Caki2 (cell line): Measurements from ENCODE around the gene PA2G4. TPM values are rescaled to one million over a fixed set of nuclear protein-coding genes. Genes with fewer than 3 reads are reported as not detected.

Experiments
- DNase-seq: peaks from one replicate; pipeline ENCODE4 v3.0.0-alpha.2; 2015; ENCODE audit warnings: low read depth
- in situ Hi-C: cut with HindIII; loops from 2 replicates; pipeline ENCODE4 v1.10.0; 2016; ENCODE audit warnings: low sequenced_read_pairs, low pct_unique_long_range_greater_than_20kb, mixed read lengths
- total RNA-seq: library from RNA; depleted of rRNA; stranded (reverse); fragments of >200 nt; shearing (Covaris generic); gene quantifications from 2 replicates; pipeline ENCODE4 v1.2.3, GENCODE V29; 2014; ENCODE audit warnings: low replicate concordance; rRNA removed

The PA2G4 gene
- total RNA-seq, 1 experiment from 2014 or later, result 415 TPM

GRCh38 chr12:56159482-56160192, 55.3 kb downstream of the PA2G4 start:
- in situ Hi-C loops, result no loop called here
- no peak for DNase-seq

GRCh38 chr12:56160193-56160763, 55.9 kb downstream of the PA2G4 start:
- in situ Hi-C loops, result no loop called here
- DNase-seq, result no peak

- in situ Hi-C loops, result no loop called here
- no peak for DNase-seq
Measured at GRCh38 chr12:56160894-56161689, 56.7 kb downstream of the PA2G4 start.

- in situ Hi-C loops, result no loop called here
- no peak for DNase-seq
Measured at GRCh38 chr12:56161690-56162351, 57.5 kb downstream of the PA2G4 start.

GRCh38 chr12:56162468-56163290, 58.3 kb downstream of the PA2G4 start:
- no peak for DNase-seq
- in situ Hi-C loops, result no loop called here

Other genes with a start within 250 kb of the PA2G4 start
- 36.1 and 62.7 TPM in 2 replicates for gene PYM1, start 176.7 kb upstream of the PA2G4 start, total RNA-seq
- gene DGKA, start 173.4 kb upstream of the PA2G4 start, total RNA-seq, result 0.17 and 1.2 TPM in 2 replicates
- gene PMEL, start 138.5 kb upstream of the PA2G4 start, total RNA-seq, result 10.4 and 27.5 TPM in 2 replicates
- 42.6 and 58.5 TPM in 2 replicates for gene CDK2, start 137.7 kb upstream of the PA2G4 start, total RNA-seq
- gene RAB5B, start 130.5 kb upstream of the PA2G4 start, total RNA-seq, result 26.3 and 36.1 TPM in 2 replicates
- gene SUOX, start 107.3 kb upstream of the PA2G4 start, total RNA-seq, result 25.3 and 28.7 TPM in 2 replicates
- 0.34 and 1.9 TPM in 2 replicates for gene IKZF4, start 83.5 kb upstream of the PA2G4 start, total RNA-seq
- gene RPS26, start 62.6 kb upstream of the PA2G4 start, total RNA-seq, result 1,254 and 1,317 TPM in 2 replicates
- 0.75 and 1.8 TPM in 2 replicates for gene ERBB3, start 24.4 kb upstream of the PA2G4 start, total RNA-seq
- gene RPL41, start 12.1 kb downstream of the PA2G4 start, total RNA-seq, result 3,851 and 5,660 TPM in 2 replicates
- gene ZC3H10, start 13.7 kb downstream of the PA2G4 start, total RNA-seq, result 4.2 and 8.4 TPM in 2 replicates
- gene ESYT1, start 23.7 kb downstream of the PA2G4 start, total RNA-seq, result 155 and 163 TPM in 2 replicates
- 216 and 250 TPM in 2 replicates for gene MYL6B, start 48.0 kb downstream of the PA2G4 start, total RNA-seq
- gene MYL6, start 53.8 kb downstream of the PA2G4 start, total RNA-seq, result 3,263 and 3,510 TPM in 2 replicates
- 19.3 and 27.0 TPM in 2 replicates for gene SMARCC2, start 84.9 kb downstream of the PA2G4 start, total RNA-seq
- gene RNF41, start 117.4 kb downstream of the PA2G4 start, total RNA-seq, result 83.0 and 119 TPM in 2 replicates
- gene NABP2, start 119.8 kb downstream of the PA2G4 start, total RNA-seq, result 162 and 187 TPM in 2 replicates
- not detected in 2 replicates for gene SLC39A5, start 125.5 kb downstream of the PA2G4 start, total RNA-seq
- 15.1 and 15.7 TPM in 2 replicates for gene ANKRD52, start 153.8 kb downstream of the PA2G4 start, total RNA-seq
- 21.7 and 25.1 TPM in 2 replicates for gene COQ10A, start 162.4 kb downstream of the PA2G4 start, total RNA-seq
- 73.6 and 84.6 TPM in 2 replicates for gene CS, start 195.8 kb downstream of the PA2G4 start, total RNA-seq
- 244 and 346 TPM in 2 replicates for gene CNPY2, start 211.4 kb downstream of the PA2G4 start, total RNA-seq
- gene PAN2, start 229.4 kb downstream of the PA2G4 start, total RNA-seq, result 29.0 and 59.6 TPM in 2 replicates
- gene IL23A, start 234.3 kb downstream of the PA2G4 start, total RNA-seq, result 0.32 and 0.51 TPM in 2 replicates